Mucosa of rectum (tissue), 2 donors: Measurements from ENCODE around the gene STX1B.
A peak's percentile ranks its signal among the peaks of the same experiment; 100 is the strongest.

Experiments
- H3K27ac ChIP-seq, 2 donors: one replicate each; pipeline ENCODE4 v1.7.0; 2013; ENCODE audit warnings: inconsistent platforms in 2 of 2, low read depth in 2 of 2, low read length in 2 of 2
- H3K27me3 ChIP-seq, 2 donors: one replicate each; pipeline ENCODE4 v1.7.0; 2013; ENCODE audit warnings: low read length in 2 of 2; ENCODE audit not compliant: control insufficient read depth in 2 of 2, insufficient read depth in 2 of 2
- H3K36me3 ChIP-seq, 2 donors: one replicate each; pipeline ENCODE4 v1.7.0; 2013; ENCODE audit warnings: low read length in 2 of 2; ENCODE audit not compliant: control insufficient read depth in 2 of 2, insufficient read depth in 2 of 2
- H3K4me1 ChIP-seq, 2 donors: one replicate each; pipeline ENCODE4 v1.7.0; 2013; ENCODE audit warnings: low read length in 2 of 2, mild to moderate bottlenecking in 1 of 2; ENCODE audit not compliant: control insufficient read depth in 2 of 2, insufficient read depth in 2 of 2
- H3K4me3 ChIP-seq, 2 donors: one replicate each; pipeline ENCODE4 v1.7.0; 2013; ENCODE audit warnings: low read length in 2 of 2
- H3K9ac ChIP-seq, 2 donors: one replicate each; pipeline ENCODE4 v1.7.0; 2013; ENCODE audit warnings: low read length in 2 of 2, low read depth in 1 of 2, mild to moderate bottlenecking in 1 of 2
- H3K9me3 ChIP-seq, 2 donors: one replicate each; pipeline ENCODE4 v1.7.0; 2013; ENCODE audit warnings: low read length in 2 of 2; ENCODE audit not compliant: control insufficient read depth in 2 of 2
- donor health status: healthy.
- donor health status: Normal muscosa, but diverticular disease.

Gene STX1B

GRCh38 chr16:31033709-31034492 is 23.5 kb upstream of the STX1B start:
- H3K27ac ChIP-seq, result peak overlapping the region; percentile 93 to 95
- H3K27me3 ChIP-seq, result no peaks in the 10 kb centered on the region
- H3K9me3 ChIP-seq, result no peaks in the 10 kb centered on the region
- H3K9ac ChIP-seq, result peak overlapping the region; percentile 89 to 93
- peak overlapping the region; percentile 98 to 99 for H3K4me3 ChIP-seq
- peaks cover 19 to 33% of the 10 kb centered on the region in 2 donors for H3K36me3 ChIP-seq
- H3K4me1 ChIP-seq, result peaks cover 12 to 18% of the 10 kb centered on the region in 2 donors

GRCh38 chr16:31032736-31033708 is 22.6 kb upstream of the STX1B start, which contains the start of gene STX4:
TSS of gene STX4 (plus strand) at chr16:31033558. CDS start at chr16:31033806, 248 bp downstream.
- Histone ChIP-seq H3K9me3 (no peaks in the 10 kb centered on the region), H3K36me3 (peaks cover 10 to 24% of the 10 kb centered on the region in 2 donors), H3K4me1 (peaks cover 12 to 18% of the 10 kb centered on the region in 2 donors), H3K4me3 (peak within 1 kb of the TSS; percentile 98 to 99), H3K9ac (peak within 1 kb of the TSS; percentile 89 to 93), H3K27ac (peak within 1 kb of the TSS; percentile 93 to 95), H3K27me3 (no peaks in the 10 kb centered on the region)

DNA sequence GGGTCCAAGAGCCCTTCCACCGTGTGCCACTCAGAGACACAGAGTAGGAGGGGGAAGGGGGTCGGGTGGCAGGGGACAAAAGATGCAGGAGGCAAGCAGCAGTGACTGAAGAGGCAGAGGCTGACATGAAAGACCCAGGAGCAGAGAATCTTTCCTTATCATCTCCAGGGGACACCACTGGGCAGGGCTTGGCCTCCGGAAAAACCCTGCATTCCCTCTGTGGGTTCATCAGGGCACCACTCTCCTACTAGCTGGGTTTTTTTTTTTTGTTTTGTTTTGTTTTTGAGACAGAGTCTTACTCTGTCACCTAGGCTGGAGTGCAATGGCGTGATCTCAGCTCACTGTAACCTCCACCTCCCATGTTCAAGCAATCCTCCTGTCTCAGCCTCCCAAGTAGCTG is 20.8 kb upstream of the STX1B start:
- no peak overlapping the region for H3K4me3 ChIP-seq
- peaks cover 12 to 14% of the 10 kb centered on the region in 2 donors for H3K4me1 ChIP-seq
- H3K27ac ChIP-seq, result no peak overlapping the region
- H3K9me3 ChIP-seq, result no peaks in the 10 kb centered on the region
- no peak overlapping the region for H3K9ac ChIP-seq
- H3K36me3 ChIP-seq, result peaks cover 2 to 16% of the 10 kb centered on the region in 2 donors
- no peaks in the 10 kb centered on the region for H3K27me3 ChIP-seq

DNA sequence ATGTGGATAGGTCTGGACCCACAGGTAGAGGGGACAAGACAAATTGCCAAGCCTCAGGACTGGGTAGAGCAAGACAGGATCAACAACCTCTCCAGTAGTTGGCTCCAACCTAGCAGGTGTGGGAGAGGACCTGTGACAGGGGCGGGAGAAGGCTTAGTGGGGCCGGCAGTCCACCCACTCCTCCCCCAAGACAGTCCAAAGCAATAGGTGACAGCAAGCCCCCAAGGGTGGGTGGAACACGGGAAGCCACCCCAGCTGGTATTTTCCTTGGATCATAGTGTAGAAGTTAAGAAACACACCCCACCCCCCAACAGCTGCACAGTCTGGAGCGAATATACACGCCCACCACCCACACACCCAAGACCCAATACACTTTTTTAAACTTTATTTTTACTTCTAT is 18.8 kb upstream of the STX1B start:
- H3K4me1 ChIP-seq, result peaks cover 8% of the 10 kb centered on the region in 2 donors
- peaks cover 0 to under 1% of the 10 kb centered on the region in 2 donors for H3K36me3 ChIP-seq
- no peaks in the 10 kb centered on the region for H3K9me3 ChIP-seq

GRCh38 chr16:31025339-31025738 is 14.9 kb upstream of the STX1B start:
- Histone ChIP-seq H3K9me3 (no peaks in the 10 kb centered on the region), H3K9ac (no peak overlapping the region), H3K36me3 (no peaks in the 10 kb centered on the region), H3K27ac (no peak overlapping the region), H3K4me3 (no peak overlapping the region), H3K4me1 (no peaks in the 10 kb centered on the region), H3K27me3 (no peaks in the 10 kb centered on the region)

More for the DNA sequence above, 18.8 kb upstream of the STX1B start:
- no peak overlapping the region for H3K9ac ChIP-seq
- no peak overlapping the region for H3K27ac ChIP-seq
- no peaks in the 10 kb centered on the region for H3K27me3 ChIP-seq
- H3K4me3 ChIP-seq, result no peak overlapping the region

- H3K9ac ChIP-seq, result no peak overlapping the region
- H3K9me3 ChIP-seq, result no peaks in the 10 kb centered on the region
- no peak overlapping the region for H3K27ac ChIP-seq
- H3K4me3 ChIP-seq, result no peak overlapping the region
- H3K4me1 ChIP-seq, result no peaks in the 10 kb centered on the region
- no peaks in the 10 kb centered on the region for H3K27me3 ChIP-seq
- no peaks in the 10 kb centered on the region for H3K36me3 ChIP-seq
These were observed 13.3 kb upstream of the STX1B start for GRCh38 chr16:31023627-31024226.

DNA sequence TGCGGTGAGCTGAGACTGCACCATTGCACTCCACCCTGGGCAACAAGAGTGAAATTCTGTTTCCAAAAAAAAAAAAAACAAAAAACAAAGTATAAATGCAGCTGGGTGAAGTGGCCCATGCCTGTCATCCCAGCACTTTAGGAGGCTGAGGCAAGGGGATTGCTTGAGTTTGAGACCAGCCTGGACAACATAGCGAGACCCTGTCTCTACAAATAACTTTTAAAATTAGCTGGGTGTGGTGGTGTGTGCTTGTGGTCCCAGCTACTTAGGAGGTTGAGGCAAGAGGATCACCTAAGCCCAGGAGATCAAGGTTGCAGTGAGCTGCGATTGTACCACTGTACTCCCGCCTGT is 12.8 kb upstream of the STX1B start:
- Histone ChIP-seq H3K4me1 (no peaks in the 10 kb centered on the region), H3K9me3 (no peaks in the 10 kb centered on the region), H3K9ac (no peak overlapping the region), H3K27ac (no peak overlapping the region), H3K4me3 (no peak overlapping the region), H3K27me3 (no peaks in the 10 kb centered on the region), H3K36me3 (no peaks in the 10 kb centered on the region)

DNA sequence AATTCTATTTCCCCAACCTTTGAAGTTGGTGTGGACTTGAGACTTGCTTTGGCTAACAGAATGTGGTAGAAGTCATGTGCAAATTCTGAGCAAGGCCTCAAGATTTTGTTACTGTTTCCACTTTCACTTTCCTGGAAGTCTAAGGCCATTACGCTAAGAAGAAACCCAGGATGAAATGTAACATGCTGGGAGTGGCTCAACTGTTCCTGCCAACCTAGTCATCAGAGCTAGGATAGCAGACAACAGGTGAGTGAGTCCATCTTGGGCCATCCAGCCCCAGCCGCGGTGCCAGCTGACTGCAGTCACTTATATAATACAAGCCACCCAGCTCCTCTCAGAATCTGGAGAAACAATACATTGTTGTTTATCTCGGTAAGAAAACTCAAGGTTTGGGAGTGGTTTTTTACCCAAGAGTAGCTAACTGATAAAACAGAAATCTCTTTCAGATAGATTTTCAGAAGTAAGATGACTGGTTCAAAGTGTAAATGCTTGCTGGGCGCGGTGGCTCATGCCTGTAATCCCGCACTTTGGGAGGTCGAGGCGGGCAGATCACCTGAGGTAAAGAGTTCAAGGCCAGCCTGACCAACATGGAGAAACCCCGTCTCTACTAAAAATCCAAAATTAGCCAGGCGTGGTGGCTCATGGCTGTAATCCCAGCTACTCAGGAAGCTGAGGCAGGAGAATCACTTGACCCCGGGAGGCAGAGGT is 12.3 kb upstream of the STX1B start:
- Histone ChIP-seq H3K4me3 (no peak overlapping the region), H3K27ac (no peak overlapping the region), H3K36me3 (no peaks in the 10 kb centered on the region), H3K4me1 (no peaks in the 10 kb centered on the region), H3K9me3 (no peaks in the 10 kb centered on the region), H3K27me3 (no peaks in the 10 kb centered on the region), H3K9ac (no peak overlapping the region)

DNA sequence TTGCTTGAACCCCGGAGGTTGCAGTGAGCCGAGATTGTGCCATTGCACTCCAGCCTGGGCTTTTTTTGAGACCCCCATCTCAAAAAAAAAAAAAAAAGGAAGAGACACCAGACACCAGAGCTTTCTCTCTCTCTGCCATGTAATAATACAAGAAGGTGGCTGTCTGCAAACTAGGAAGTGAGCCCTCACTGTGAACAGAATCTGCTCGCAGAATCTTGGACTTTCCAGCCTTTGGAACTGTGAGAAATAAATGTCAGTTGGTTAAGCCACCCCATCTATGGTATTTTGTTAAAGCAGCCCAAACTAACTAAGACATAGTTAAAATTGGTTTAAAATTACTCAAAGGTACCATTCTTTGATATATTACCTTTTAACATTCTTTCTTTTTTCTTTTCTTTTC is 10.1 kb upstream of the STX1B start:
- Histone ChIP-seq H3K27me3 (no peaks in the 10 kb centered on the region), H3K4me1 (no peaks in the 10 kb centered on the region), H3K36me3 (no peaks in the 10 kb centered on the region), H3K9me3 (no peaks in the 10 kb centered on the region), H3K4me3 (no peak overlapping the region), H3K9ac (no peak overlapping the region), H3K27ac (no peak overlapping the region)
